GM21737 (cell line): Measurements from ENCODE around the gene KBTBD12.

Experiments used
- ATAC-seq: cut with Tn5 transposase; IDR thresholded peaks from one replicate; pipeline ENCODE4 v1.9.1; 2021; ENCODE audit warnings: mild to moderate bottlenecking, moderate library complexity; ENCODE audit not compliant: unreplicated experiment

Gene KBTBD12

GRCh38 chr3:127984241-127984975 is 69.4 kb downstream of the KBTBD12 start:
- ATAC-seq = no peak

- no peak for ATAC-seq
These were observed 70.2 kb downstream of the KBTBD12 start for GRCh38 chr3:127985216-127985615.

- ATAC-seq = no peak
These were observed 70.7 kb downstream of the KBTBD12 start for GRCh38 chr3:127985655-127986225.

GRCh38 chr3:127986803-127987202 is 71.8 kb downstream of the KBTBD12 start:
- no peak for ATAC-seq

GRCh38 chr3:127987309-127987995 is 72.4 kb downstream of the KBTBD12 start:
- no peak for ATAC-seq

GRCh38 chr3:127988770-127989557 is 73.9 kb downstream of the KBTBD12 start:
- ATAC-seq = no peak

- ATAC-seq = no peak
These were observed 75.0 kb downstream of the KBTBD12 start for GRCh38 chr3:127990051-127990450.

GRCh38 chr3:127990461-127990860 is 75.4 kb downstream of the KBTBD12 start:
- ATAC-seq = no peak

GRCh38 chr3:127991251-127991650 is 76.2 kb downstream of the KBTBD12 start:
- no peak for ATAC-seq

GRCh38 chr3:127991681-127992080 is 76.6 kb downstream of the KBTBD12 start:
- ATAC-seq = no peak

GRCh38 chr3:127992127-127992526 is 77.1 kb downstream of the KBTBD12 start:
- no peak for ATAC-seq

GRCh38 chr3:127994011-127994410 is 79.0 kb downstream of the KBTBD12 start:
- no peak for ATAC-seq

GRCh38 chr3:127997016-127997415 is 82.0 kb downstream of the KBTBD12 start:
- ATAC-seq = no peak

GRCh38 chr3:127997961-127998360 is 82.9 kb downstream of the KBTBD12 start:
- no peak for ATAC-seq

GRCh38 chr3:127998596-127998995 is 83.6 kb downstream of the KBTBD12 start:
- ATAC-seq = no peak

GRCh38 chr3:127999509-128000106 is 84.6 kb downstream of the KBTBD12 start:
- ATAC-seq = no peak

- ATAC-seq = no peak
These were observed 86.5 kb downstream of the KBTBD12 start for GRCh38 chr3:128001576-128001975.

GRCh38 chr3:128004661-128005060 is 89.6 kb downstream of the KBTBD12 start:
- no peak for ATAC-seq

- no peak for ATAC-seq
These were observed 91.3 kb downstream of the KBTBD12 start for GRCh38 chr3:128006061-128007032.

GRCh38 chr3:128007033-128007424 is 92.0 kb downstream of the KBTBD12 start:
- no peak for ATAC-seq
